Stimulated activated CD8-positive, alpha-beta memory T cell treated with anti-CD3 and anti-CD28 coated beads, Interleukin-15, amount 100 ng/mL, for 48 hours (primary cell): ENCODE results near the gene MAPKAP1.

Source experiments
- DNase-seq, 2 donors: peaks; one replicate each; pipeline ENCODE4 v3.0.0-alpha.2; 2020; ENCODE audit warnings: low read depth in 2 of 2

The MAPKAP1 gene

GRCh38 chr9:125485471-125486151 is 221.4 kb downstream of the MAPKAP1 start:
- DNase-seq = no peak

DNA sequence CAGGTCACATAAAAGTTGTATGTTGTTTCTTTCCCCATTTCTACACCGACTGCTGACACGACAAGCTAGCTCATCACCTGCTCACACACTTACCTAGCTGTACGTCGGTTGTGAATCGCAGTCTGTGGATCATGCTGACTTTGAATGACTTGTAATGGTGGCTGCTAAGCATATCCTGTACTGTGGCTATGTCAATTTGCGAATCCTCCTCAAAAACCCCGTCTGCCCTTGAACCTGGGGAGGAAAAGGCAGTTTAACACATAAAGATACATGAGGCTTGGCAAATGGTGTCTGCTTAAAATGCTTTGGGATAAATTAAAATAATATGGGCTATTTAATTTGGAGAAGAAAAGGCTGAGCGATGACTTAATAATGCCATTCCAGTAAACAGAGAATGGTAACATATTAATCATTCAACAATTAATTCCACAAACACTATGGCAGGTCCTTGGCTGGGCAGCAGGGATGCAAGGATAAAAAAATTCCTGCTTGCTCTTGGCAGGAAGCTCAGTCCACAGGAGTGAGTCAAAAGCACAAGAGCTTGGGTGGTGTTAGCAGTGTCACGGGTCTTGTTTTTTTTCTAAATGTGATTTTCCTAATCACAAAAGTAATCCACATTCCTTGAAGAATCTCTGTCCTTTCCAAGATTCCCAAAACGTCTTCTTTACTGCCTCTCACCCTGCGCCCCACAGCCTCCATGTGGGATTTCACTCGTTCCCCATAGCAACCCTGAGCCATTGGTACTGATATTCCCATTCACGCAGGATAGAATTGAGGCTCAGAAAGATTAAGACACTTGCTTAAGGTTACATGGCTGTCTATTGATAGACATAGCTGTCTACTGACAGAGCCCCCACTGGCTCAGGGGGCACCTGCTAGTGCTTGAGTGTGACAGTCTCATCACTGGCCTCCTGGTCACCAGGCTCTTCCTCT is 222.4 kb downstream of the MAPKAP1 start:
- no peak for DNase-seq

DNA sequence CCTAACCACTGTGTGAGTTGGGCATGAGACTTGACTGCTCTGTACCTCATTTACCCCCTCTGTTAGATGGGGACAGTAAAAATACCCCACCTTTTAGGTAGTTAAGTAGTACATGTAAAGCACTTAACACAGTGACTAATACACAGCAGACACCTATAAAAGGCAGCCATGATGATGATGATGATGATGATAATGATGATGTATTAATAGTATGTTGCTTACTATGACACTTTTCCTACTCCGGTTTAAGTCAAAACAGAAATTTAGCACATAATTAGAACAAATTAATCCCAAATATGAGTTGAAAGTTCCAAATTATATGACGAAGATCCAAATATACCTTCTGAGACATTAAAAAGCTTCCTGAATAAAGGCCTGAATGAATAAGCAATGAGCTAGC is 223.3 kb downstream of the MAPKAP1 start:
- no peak for DNase-seq

DNA sequence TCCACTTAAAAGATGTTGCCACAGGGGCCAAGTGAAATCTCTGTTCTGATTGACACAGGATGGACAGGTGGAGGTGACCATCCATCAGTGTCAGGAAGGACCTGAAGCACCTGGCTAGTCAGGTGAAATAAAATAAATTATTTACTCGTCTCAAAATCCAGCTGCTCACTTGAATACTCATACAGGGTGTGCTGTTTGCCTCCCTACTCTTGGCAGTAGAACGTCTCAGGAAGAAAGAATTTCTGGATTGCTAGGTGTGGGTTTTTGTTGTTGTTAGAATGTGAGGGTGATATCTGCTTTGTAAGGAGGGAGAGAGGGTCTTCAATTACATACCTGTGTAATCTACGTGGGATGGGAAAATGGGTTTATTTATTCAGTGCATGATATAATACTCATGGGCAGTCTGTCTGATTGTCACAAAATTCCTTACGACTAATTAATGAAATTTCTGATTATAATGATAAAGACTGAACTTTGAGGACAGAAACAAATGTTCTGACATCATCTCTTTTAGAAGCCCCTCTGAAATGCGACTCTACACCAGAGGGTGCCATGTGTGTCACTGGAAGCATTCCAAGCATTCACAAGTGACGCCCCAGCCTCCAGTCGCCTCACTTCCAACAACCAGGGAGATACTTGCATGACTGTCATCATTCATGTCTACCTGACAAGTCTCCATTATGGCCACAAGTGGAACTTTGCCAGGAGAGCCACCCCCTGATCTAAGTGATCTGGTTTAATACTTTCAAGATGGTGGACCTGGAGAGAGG is 227.0 kb downstream of the MAPKAP1 start:
- DNase-seq = no peak

- no peak for DNase-seq
Observed at GRCh38 chr9:125477089-125477544, 229.9 kb downstream of the MAPKAP1 start.

DNA sequence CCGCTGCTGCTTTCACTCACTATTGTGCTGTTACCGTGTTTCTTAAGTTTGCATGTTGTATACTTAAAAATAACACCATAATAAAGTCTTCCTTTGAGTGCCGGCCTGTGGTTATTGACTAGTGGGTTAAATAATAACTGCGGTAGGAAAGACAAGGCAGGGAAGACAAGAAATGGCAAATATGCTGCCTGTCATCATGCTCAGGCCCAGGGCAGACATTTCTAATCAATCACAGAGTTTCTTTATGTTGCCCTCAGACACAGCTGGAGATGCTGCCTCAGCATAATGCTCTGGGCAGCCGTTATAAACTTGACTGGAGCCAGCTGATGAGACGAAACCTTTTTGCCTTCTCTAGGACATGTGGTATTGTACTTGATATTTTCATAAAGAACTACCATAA is 230.4 kb downstream of the MAPKAP1 start:
- DNase-seq = no peak

DNA sequence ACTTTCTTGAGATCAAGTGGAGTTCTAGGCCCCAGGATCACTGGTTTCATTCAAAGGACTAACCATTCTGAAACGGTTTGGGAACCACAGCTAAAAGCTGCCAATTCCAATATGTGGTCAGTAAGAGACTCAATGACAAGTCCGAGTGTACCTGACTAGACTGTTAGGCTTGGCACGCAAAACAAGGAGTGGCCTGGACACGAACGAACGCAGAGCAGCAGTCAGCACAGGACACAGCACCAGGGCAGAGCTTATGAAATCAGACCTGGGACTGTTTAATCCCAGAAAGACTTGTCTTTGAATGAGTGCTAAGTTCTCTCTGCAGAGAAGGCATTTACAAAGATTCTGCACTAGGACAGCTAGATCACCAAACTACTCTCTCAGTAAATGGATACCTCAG is 231.6 kb downstream of the MAPKAP1 start:
- no peak for DNase-seq

DNA sequence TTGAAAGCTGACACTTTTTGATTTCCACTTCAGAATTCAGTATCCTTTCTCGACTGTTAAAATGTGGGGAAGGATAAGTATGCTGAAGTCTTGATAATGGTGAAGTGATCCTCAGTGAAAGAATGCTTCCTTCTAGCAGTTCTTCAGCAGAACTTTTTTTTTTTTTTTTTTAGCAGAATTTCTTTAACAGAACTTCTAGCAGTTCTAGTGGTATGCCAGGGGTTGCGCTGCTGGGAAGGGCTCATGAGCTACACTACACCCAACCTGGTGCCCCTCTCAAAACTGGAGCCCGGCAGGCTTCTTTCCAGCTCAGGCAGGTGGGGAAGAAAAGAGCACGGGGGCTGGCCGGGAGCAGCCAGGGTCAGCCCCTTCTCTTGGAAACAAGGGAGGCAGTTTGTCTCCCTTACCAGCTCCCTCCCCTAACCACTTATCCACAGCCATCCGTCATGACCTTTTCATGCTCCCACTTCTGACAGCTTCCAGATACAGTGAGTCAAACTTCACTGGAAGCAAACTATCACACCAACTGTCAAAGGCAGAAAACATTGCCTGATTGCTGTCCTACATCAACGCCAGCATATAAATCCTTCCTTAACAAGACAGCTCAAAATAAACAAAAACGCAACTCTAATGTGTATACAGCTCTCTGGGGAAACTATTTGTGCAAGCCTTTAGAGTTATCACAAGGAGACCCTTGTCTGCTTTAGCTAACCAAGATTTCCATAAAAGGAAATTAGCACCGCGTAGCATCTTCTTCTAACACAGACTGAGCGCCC is 233.9 kb downstream of the MAPKAP1 start:
- no peak for DNase-seq

DNA sequence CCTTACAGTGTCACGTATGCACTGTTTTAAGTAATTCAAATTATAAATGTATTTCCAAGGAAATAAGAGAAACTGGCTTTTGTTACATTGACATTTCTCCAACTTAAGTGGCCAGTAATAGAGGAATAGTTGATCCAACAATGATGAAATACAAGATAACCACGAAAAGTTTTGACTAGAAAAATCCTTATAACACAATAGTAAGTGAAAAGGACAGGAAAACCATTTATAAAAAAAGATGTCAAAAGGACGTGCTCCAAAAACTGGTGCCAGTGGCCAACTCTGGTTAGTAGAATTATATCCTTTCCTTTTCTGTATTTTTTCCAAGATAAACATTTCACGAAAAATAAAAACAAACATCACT is 234.5 kb downstream of the MAPKAP1 start:
- no peak for DNase-seq

GRCh38 chr9:125470767-125471580 is 236.0 kb downstream of the MAPKAP1 start:
- DNase-seq = no peak

DNA sequence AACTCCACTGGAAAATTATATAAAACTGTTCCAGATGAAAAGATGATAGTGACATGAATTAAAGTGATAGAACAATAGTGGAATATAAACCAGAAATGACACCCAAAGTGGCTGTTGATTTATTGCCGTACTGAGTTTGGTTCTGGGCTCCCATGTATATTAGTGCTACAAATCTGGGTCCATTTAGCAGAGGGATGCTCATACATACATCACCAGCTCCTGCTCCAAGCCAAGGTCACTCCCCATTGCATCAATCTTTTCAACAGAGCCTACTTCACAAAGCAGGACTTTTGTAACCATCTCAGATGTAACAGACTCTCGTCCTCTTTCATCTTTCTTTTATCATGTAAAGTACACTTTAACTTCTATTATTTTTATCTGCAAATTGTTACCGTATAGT is 236.8 kb downstream of the MAPKAP1 start:
- no peak for DNase-seq

DNA sequence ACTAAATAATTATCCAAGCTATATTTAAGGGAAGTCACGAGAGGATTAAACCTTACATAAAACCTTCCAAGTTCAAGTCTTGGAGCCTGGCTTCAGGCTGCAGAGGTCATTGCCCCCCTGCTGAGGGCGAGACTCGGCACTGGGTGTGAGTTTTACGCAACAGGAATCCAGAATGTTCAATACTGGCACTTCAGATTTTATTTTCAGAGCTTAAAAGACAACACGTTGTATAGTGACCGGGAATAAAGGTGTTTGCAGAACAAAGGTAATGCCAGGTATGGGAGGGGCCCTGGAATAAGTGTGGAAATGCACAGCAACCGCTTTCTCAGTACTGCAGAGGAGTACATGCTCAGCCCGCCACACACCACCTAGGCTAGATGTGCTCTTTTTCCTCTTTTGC is 238.4 kb downstream of the MAPKAP1 start:
- no peak for DNase-seq

GRCh38 chr9:125467116-125467740 is 239.8 kb downstream of the MAPKAP1 start:
- no peak for DNase-seq

- no peak for DNase-seq
Observed at GRCh38 chr9:125466411-125466810, 240.6 kb downstream of the MAPKAP1 start.

GRCh38 chr9:125464591-125465385 is 242.2 kb downstream of the MAPKAP1 start:
- DNase-seq = no peak

DNA sequence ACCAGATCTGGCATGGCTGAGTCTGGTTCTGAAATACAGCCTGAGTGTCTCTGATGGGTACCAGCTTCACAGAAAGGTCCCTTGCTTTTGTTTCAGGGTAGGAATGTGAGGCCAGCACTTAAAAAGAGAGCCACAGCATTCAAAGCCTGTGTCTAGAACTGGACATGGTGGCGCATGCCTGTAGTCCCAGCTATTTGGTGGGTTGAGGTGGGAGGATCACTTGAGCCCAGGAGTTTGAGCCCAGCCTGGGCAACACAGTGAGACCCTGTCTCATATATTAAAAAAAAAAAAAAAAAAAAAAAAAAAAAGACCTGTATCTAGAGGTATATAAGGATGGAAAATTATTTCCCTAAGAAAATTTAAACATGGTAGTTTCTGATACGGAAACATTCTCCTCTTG is 243.1 kb downstream of the MAPKAP1 start:
- no peak for DNase-seq

- no peak for DNase-seq
Observed at GRCh38 chr9:125462861-125463291, 244.1 kb downstream of the MAPKAP1 start.

- DNase-seq = no peak
Observed at GRCh38 chr9:125461636-125462190, 245.3 kb downstream of the MAPKAP1 start.
